ENCODE measurements around the gene ZNF488.

ZNF488 gene

GRCh38 chr10:47348138-47348651, 35.9 kb downstream of the ZNF488 start, which contains the start of gene RBP3:
RBP3 (plus strand) TSS chr10:47348363; CDS start chr10:47348485, 122 bp downstream.
- DNase-seq = no peak

GRCh38 chr10:47347303-47347675, 36.8 kb downstream of the ZNF488 start:
- DNase-seq = no peak

GRCh38 chr10:47346581-47347302, 37.4 kb downstream of the ZNF488 start:
- no peak for DNase-seq

- no peak for DNase-seq
Observed at GRCh38 chr10:47344996-47345870, 38.9 kb downstream of the ZNF488 start.

- peak; percentile 41 for DNase-seq
Observed at GRCh38 chr10:47340608-47341170, 43.4 kb downstream of the ZNF488 start.

- DNase-seq = peak; percentile 41
Observed at GRCh38 chr10:47339759-47340607, 44.1 kb downstream of the ZNF488 start.

- DNase-seq = no peak
Observed at GRCh38 chr10:47339186-47339735, 44.8 kb downstream of the ZNF488 start.

- DNase-seq = no peak
Observed at GRCh38 chr10:47337310-47337709, 46.8 kb downstream of the ZNF488 start.

GRCh38 chr10:47336387-47337134, 47.5 kb downstream of the ZNF488 start:
- DNase-seq = no peak

GRCh38 chr10:47335906-47336305, 48.2 kb downstream of the ZNF488 start:
- no peak for DNase-seq

- no peak for DNase-seq
Observed at GRCh38 chr10:47334466-47335295, 49.4 kb downstream of the ZNF488 start.

- no peak for DNase-seq
Observed at GRCh38 chr10:47333532-47333931, 50.6 kb downstream of the ZNF488 start.

- no peak for DNase-seq
Observed at GRCh38 chr10:47332946-47333345, 51.1 kb downstream of the ZNF488 start.

GRCh38 chr10:47332371-47332770, 51.7 kb downstream of the ZNF488 start:
- DNase-seq = no peak

GRCh38 chr10:47331954-47332353, 52.1 kb downstream of the ZNF488 start:
- DNase-seq = no peak

GRCh38 chr10:47331491-47331890, 52.6 kb downstream of the ZNF488 start:
- no peak for DNase-seq

- DNase-seq = no peak
Observed at GRCh38 chr10:47330804-47331203, 53.3 kb downstream of the ZNF488 start.

GRCh38 chr10:47330366-47330765, 53.7 kb downstream of the ZNF488 start:
- no peak for DNase-seq

GRCh38 chr10:47329855-47330254, 54.2 kb downstream of the ZNF488 start:
- DNase-seq = no peak

- DNase-seq = no peak
Observed at GRCh38 chr10:47326927-47327330, 57.2 kb downstream of the ZNF488 start.

Measured in GDM1 (cell line).